Dermis blood vessel endothelial cell (primary cell): ENCODE results near the gene RNF166. TPM values are rescaled to one million over a fixed set of nuclear protein-coding genes. Genes with fewer than 3 reads are reported as not detected.

Experiments
- DNase-seq: peaks from one replicate; pipeline ENCODE4 v3.0.0; 2010
- total RNA-seq: library from RNA; depleted of rRNA; stranded (reverse); fragments of >200 nt; gene quantifications from 2 replicates; pipeline ENCODE4 v1.2.3, GENCODE V29; 2014

The RNF166 gene
- total RNA-seq, 1 donor from 2014 or later = 15.1 TPM

DNA sequence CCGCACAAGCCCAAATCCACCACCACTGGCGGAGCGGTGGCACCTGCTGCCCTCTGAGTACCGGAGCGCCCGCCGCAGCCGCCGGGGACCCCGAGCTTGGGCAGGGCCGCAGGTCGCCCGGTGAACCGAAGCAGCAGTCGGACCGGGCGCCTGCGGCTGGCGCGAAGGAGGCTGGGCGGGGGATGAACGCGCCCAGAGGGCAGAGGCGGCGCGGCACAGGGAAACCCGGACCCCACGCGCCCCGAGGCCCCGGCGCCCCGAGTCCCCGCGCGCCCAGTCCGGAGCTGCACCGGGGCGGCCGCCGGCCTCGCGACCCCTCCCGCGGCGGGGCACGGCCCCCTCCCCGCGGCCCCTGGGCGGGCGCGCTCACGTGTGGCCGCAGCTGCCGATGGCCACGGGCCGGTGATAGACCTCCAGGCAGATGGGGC lies 393 bp downstream of the RNF166 start:
- DNase-seq = no peak

DNA sequence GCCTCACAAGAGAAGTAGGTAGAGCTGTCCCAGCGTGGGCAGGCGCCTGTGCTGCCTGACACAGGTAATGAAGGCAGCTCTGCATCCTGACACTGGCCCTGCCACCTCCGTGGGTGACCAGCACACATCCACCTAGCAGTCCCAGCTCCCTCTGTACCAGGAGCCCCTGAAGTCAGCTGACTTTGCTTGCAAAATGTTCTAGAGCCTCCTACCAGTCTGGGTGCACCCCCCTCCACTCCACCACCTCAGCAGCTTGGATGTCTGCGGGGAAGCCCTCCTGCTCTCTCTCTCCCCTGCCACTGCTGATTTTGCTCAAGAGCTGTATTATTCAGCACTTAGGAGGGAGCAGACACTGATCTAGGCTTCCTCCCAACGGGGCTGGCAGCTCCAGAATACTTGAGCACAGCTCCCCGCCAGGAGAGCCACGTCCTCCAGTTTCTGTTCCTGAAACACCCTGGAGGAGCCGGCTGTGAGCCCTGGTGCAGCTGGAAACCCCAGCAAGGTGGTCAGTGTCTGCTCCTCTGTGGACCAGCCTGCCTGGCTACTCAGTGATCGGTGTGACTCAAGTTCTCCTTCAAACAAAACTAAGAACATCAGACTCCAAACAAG lies 1.0 kb downstream of the RNF166 start:
- DNase-seq = peak; percentile 31

DNA sequence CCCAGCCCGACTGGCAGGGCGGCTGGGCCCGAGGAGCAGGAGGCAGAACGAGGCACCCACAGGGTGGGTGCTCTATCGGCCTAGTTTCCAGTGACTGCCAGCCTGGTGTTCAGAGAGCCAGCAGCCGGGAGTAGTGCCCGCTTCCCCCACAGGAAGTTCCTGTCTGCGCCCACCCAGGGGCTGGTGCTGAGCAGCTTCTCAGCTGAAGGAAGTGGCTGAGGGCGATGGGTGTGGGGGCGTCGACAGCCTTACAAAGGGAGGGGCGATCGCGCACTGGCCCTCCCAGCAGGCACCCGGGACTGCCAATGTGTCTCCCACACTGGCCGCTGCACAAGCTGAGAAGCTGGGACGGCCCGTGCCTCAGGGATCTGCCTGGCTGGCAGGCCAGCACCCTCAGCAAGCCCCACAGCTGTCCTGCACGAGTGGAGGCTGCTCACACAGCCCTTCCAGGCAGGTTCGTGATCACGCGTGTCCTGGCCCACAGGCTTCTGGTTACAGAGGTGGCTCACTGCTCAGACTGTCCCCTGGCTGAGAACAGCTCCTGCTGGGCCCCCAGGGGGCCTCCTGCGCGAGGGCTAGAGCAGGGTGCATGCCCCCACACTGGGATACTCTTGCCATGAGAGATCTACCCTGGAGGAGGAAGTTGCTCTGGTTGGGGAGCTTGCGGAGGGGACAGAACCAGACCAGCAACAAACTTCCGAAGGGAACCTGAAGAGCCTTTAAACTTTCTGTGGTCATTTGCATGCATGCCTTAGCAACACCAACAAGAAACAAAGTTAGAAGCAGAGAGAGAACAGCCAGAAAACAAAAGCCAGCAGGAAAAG lies 2.5 kb downstream of the RNF166 start:
- DNase-seq = peak; percentile 53

DNA sequence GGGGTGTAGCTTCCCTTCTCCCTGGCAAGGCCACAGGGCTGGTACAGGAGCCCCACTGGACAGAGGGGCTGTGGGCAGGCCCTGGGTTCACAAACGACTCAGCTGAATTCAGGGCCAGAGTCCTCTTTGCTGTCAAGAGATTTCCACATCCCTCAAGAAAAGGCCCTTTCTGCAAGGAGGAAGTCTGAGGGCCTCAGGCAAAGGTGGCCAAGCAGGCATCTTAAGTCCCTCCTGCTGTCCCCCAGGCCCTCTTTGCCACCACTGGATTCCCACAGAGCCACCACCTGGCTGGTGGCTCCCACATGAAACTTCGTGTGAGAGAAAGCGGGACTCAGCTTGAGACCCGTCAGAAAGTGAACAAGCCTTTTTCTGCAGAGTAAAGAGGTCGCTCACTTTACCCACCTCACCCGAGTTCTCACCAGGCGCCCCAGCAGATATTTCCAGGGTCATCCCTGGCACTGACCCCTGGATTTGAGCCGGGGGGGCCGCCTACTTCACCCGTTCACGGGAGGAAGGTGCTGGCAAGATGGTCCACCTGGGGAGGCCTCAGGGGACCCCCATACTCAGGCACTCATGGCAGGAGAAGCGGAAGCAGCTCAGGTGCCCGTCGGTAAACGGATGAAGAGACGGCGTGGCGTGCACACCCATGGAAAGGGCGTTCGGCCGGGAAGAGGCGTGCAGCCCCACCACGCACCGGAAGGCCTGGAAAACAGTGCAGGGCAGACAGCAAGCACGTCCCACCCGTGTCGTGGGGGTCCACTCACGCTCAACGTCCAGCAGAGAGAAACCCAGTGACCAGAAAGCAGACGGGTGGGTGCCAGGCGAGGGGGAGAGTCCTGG lies 3.6 kb downstream of the RNF166 start:
- DNase-seq = no peak

DNA sequence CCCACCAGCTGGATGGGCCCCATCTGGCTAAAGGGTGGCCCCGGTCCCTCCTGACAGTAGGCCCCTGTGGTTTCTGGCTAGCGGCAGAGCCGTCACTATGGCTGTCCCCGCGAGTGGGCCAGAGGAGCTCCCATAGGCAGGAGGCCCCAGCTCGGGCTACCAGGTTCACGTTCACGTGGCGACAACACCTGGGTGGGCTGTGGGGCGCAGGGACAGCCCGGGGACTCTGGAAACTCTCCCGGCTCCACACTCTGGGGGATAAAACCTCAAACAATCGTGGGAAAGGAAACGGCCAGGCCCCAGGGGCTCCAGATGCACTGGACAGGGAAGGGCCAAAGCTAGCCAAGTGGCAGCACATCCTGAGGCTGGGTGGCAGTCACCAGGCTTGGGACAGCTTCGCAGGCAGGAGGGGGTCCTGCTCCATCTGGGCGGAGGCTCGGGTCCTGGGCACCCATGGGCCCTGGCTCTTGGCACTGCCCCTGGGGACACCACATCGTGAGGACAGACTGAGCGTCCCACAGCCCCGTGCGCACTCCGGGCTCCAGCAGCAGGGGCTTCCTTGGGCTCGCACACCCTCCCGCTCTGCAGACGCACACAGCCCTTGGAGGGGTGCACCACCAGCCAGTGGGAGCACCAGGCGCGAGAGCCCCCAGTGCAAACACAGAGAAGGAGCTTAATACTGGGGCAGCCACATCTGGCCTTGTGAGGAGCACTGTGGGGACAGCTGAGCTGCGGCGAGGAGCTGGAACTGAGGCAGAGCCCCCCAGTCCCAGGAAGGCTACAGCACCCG lies 4.4 kb downstream of the RNF166 start:
- peak; percentile 34 for DNase-seq

DNA sequence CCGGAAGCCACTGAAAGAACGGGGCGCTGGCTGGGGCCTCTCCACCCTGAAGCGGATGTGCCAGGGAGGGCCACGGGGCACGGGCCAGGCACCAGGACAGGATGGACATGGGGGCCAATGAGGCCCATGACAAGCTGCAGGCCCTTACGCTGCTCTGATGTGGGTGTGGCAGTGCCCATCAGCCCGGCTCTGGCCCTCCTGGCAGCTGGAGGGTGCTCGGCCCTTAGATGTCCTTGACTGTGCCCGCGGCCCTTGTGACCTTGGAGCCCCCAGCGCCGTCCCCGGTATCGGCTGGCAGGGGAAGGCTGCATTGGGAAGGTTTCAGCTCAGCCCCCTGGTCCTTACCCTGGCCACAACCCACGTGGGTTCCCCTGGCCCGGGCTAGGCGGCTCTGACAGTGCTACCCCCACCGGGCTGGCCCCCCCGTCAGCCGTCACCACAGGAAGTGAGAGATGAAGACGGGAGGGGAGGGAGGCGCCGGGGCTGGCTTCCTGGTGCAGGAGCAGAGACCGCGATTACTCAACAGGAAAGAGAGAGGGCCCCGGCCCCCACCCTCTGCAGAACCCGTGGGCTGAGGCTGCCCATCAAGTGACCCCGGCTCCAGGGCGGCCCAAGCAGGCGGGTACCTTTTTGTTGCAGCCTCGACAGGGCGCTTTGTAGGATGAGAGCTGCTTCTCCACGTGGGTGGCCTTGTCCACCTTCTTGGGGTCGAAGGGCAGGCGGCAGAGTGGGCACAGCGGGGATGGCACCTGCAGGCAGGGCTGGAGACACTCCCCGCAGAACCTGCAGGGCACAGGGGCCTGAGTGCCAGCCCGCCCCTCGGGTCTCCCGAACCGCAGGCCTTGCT lies 5.3 kb downstream of the RNF166 start:
- DNase-seq = peak; percentile 95

DNA sequence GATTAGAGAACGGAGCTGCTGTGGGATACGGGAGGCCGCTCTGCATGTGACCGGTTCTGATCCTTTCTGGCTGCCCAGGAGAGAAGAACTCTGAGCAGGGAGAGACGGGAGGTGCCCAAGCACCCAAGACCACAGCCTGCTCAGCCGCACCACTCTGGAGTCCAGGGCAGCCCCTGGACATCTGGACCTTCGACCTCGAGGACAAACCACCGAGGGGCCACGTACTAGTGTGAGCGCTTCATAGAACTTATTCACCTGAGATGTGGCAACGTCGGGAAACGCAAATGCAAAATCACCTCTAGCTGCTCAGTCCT lies 5.9 kb downstream of the RNF166 start:
- no peak for DNase-seq

DNA sequence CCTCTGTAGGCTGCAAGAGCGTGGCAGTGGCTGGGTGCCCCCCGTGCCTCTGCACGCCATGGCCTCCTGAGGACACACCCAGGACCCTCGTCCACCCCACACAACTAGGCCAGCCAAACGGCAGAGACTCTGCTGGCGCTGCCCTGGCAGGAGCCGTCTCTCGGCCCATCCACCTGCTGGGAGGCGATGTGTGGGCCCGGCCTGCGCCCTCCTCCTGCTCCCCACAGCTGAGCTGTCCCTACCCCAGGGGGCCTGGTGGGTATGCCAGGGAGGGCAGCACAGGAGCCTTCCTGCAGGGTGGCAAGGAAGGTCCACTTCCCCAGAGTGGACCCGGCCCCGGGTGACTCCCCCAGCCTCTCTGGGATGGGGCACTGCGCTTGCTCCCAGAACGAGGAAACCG lies 7.0 kb downstream of the RNF166 start:
- DNase-seq = no peak

DNA sequence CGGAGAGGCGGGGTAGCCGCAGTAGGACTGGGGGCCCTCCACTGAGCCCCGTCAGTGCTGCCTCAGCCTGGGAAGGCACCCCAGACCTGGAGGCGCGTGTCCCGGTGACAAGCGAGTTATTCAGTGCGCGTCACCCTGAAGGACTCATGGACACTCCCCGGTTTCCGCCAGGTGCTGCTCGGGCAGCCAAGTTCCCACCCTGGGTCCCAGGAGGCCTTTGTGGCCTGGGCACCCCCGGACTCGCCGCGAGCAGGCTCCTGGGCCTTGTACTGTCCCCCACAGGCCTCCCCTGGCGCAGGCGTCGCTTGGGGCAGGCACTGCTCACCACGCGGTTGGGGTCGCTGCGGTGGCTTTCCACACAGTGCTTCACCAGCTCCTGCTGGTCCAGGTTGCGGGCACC lies 7.6 kb downstream of the RNF166 start:
- no peak for DNase-seq

DNA sequence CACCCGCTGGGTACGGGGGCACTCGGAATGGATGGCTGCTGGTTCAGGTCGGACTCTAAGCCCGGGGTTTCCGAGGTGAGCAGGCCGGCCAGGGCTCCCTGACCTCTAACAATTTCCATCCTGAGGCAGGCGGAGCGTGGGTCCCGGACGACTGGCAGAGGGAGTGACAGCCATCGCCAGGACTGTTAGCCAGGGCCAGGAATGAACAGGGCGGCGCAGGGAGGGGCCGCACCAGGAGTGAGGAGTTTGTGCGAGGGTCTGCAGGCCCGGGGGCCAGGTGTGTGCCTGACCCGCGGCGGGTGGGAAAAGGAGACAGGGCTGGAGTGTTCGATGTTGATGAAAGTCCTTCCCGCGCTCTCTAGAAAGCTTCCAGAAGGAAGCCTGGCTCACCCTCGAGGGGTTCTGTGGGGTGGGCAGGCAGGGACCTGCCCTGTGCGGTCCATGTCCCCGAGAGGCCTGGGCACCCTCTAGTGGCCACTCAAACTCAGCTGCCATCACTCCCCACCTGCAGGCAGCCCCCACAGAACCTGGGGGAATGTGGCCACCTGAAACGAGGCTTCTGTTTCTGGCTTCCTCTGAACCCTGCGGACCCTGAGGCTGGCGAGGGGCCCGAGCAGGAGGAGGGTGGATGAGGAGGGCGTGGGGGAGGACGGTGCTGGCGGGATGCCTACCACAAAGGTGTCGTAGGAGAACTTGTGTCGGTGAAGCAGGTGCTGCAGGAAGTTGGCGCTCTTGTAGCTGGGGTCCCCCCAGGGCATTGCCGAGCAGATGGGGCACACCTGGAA lies 8.2 kb downstream of the RNF166 start:
- DNase-seq = peak; percentile 47

DNA sequence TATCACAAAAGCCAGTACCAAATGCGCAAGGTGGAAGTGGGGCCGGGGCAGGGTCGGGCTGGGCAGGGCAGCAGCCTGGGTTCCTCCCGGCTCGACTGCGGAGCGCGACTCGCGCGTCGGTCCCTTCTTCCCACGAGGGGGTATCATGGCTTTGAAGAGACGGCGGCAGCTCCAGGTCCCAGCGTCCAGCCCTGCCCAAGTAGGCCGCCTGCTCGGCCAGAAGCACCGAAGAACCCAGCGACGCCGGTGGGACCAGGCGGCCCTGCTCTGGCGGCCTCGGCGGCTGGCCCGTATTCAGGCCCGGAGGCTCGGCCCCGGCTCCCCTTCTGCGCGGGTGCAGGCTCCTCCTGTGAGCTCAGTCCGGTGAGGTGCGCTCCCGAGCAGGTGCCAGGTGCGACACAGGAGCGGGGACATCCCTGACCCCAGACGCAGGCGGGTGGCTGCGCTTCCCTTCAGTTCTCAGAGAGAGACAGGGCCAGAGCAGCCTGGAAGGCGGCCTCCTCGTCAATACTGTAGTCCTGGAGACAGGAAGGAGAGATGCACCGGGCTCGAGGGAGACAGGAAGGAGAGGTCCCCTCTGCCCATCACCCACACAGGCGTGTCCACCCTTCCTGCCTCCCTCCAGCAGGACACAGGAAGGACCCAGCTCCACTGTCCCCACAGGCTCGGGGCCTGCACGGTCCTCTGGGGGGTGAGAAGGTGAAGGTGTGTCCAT lies 8.9 kb downstream of the RNF166 start:
- DNase-seq = no peak

DNA sequence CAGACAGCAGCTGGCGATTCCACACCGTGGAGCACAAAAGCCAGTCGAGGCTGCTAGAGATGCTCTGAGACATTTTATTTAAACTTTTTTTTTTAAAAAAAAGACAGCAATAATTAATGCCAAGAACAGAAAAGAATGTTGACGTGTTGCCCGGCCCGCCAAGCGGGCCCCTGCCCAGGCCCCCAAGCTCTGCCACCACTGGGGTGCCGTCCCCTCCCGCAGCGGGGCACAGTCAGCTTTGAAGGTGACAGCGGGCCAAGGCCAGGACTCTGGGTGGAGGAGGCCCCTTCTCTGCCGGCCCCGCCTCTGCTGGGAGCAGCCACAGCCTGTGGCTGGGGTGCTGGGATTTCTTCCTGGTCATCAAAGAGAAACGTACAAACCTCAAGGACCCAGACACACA lies 9.8 kb downstream of the RNF166 start:
- no peak for DNase-seq

DNA sequence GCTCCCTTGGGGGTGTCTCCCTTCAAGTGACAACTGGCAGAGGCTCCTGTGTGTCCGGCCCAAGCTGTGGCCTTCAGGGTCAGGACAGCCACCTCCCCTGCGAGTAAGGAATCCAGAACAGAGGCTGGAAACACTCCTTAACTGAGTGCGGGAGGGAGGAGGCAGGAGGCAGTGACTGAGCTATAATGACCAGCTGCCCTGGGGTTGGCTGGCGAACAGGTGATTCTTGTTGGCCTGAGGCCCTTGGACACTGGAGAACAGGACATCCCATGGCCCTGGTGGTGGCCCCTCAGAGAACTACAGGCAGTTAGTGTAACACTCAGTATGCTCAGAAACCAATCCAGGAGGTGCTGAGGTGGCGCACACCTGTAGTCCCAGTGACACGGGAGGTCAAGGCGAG lies 10.5 kb downstream of the RNF166 start:
- no peak for DNase-seq

DNA sequence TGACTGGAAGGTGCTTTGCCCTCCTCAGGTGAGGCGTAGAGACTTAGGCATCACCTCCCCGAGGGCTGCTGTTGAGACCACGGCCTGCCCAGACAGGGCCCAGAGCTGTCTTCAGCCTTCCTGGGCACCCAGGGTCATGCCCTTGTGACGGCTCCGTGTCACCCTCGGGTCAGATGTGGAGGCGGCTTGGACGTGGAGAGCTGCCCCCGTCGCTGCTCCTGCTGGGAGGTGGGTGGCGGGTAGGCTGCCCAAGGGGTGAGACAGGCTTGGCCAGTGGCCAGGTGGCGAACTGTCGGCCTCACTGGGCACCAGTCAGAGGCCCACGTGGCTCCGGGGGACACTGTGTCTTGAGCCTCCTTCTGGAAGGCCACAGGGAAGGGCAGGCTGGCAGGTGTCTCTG lies 11.0 kb downstream of the RNF166 start:
- no peak for DNase-seq

DNA sequence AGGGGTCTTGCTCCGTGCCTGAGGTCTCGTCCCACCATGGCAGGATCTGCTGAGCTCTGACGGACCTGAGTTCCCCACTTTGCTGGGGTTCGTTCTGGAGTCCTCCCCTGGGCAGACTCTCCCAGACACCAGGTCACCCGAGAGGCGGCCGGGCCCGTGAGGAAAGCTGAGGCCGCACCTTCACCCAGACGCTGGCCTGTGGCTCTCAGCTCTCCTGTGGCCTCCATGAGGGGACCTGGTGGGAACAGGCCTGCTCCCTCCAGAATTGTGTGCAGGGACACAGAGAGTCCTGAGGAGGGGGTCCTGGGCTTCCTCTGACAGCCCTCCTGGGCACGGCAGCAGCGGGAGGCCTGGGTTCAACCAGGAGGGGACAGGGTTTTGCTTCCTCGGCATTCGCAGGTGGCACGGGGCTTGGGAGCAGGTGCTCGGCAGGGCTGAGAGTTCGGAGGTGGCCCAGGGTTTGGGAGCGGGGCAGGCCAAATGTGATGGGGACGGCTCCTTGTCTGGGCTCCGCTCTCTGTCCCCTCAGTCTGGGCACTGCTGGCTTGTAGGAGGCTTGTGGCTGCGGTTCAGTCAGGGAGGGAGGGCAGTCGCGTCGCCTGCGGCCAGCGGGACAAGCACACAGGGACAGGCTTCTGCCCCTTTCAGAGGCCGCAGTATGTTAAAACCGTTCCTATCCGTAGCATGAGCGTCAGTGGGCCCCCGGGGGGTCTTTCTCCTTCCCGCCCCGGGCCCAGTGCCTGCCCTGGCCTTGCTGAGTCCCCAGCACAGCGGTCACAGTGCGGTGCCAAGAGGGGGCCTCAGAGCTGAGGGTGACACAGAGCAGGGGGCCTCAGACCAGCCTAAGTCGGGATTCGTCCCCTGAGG lies 11.8 kb downstream of the RNF166 start:
- no peak for DNase-seq

DNA sequence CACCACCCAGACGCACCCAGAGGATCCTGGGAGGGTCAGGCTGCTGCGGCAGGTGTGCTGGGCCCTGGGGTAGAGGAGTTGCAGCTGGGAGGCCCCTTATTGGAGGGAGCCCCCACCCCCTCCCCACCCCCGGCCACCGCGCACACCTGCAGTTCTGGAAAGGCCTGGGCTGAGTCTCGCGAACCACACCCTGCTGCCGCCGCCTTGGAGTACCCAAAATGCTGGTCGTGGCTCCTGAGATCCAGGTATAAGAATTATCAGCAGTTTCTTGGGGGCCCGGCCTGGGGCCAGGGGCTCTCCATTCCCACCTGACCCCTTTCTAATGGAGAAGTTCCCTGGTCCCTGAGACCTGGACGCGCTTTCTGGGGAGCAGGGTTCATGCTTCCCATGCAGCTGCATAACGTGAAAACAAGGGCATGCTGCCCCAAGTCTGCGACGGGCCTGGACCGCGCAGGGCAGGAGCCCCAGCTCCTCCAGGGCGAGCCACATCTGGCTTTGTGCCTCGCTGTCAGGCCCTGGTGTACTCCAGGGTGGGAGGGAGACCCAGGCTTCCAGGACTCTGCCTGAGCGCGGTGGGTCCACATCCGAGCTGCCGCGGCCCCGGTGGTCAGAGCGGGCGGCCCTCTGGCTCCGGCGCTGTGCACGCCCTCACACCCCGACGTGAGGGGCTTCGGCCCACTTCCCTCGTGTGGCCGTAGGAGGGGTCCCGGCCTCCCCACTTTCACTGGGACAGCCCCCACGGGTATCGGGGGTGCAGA lies 12.6 kb downstream of the RNF166 start:
- no peak for DNase-seq

DNA sequence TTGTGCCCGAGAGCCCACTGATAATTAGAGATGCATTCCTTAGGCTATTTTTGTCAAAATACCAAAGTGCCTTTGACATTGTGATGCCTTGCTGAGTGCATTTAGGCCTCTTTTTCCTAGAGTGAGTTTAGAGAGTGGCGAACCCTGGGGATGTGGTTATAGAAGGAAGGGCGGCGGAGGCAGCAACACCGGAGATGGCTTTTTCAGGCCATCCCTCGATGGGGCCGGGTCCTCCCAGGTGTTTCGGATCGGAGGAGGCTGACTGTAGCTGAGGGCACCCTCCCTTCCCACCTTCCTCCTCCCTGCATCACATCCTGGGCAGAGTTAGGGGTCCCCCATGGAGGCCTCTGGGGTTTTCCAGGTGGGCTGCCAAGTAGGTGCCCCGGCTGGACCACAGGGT lies 13.3 kb downstream of the RNF166 start:
- DNase-seq = no peak

DNA sequence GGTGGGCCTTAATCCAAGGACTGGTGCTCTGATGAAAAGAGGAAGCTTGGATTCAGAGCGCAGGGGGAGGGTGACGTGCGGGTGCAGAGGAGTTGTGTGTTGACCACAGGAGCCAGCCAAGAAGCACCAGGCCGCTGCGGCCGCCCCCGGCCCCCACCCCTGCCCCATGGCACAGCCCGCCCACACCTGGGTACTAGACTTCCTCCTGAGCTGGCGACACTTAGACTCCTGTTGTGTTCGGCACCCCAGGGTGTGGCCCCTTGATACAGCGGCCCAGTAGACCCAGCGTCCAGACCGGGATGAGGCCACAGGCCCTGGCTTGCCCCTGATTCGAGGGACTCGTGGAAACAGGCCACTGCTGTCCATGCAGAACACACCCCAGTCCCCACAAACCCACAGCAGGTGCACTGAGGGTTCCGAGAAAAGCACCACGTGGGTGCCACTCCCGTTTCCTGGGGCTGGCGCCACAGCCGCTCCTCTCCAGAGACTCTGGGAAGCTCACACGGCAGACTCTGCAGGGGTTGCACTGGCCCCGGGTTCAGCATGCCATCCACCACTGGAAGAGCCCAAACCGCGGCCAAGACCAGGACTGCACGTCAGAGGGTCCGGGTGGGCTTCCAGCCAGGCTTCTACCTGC lies 14.2 kb downstream of the RNF166 start:
- no peak for DNase-seq
